GM19328 (cell line): Measurements from ENCODE around the gene ATP8A1.
A peak's percentile ranks its signal among the peaks of the same experiment; 100 is the strongest.
"Not testable (repeated sequence)": the region's sequence is repeated elsewhere in the genome, so short reads cannot be mapped to it uniquely, and the experiment has no call there.

Experiments
- ATAC-seq: cut with Tn5 transposase; IDR thresholded peaks from one replicate; pipeline ENCODE4 v1.9.1; 2021; ENCODE audit warnings: mild to moderate bottlenecking, moderate library complexity; ENCODE audit not compliant: unreplicated experiment

The ATP8A1 gene

DNA sequence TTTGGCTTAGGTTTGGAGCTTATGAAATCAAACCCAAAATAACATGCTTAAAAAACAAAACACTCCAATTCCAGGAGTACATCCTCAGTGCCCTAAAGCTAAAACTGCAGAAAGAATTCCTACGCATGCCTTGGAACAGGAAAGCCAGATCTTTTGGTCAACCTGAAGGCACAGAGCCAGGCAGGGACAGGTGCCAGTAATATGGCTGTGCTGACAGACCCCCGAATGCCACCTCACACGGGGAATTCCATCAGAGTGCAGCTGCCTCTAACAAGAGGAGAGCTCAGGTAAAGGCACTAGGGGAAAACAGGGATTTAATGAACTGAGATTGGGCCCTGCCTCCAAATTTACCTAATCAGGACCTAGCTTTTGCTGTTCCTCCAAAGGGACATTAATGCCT lies 182.5 kb downstream of the ATP8A1 start:
- ATAC-seq: no peak

DNA sequence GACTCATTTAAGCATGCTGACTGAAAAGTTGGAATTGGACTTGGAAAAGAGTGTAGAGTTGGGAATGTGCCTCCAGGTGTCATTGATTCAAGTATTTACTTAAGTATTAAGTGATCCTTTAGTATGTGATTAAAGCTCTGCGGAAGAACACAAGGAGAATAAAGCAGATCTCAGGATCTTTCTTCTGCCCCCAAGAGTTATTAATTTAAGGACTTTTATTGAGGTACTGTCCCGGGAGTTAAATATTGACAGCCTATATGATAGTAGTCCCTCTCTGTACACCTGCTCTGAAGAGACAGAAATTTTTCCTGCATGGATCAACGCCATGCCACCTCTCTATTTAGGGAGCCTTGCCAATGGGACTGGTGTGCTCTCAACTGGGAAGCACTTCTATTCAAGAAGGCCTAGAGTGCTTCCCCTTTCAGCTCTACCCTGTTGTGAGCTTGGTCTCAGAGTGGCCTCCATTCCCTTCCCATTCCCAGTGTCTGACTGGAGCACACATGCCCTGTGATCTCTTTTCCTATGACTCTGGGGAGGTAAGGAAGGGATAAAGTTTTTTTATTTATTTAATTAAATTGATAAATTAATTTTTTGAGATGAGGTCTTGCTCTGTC lies 183.7 kb downstream of the ATP8A1 start:
- no peak for ATAC-seq

GRCh38 chr4:42471896-42472295 lies 185.0 kb downstream of the ATP8A1 start:
- ATAC-seq: no peak

- no peak for ATAC-seq
These were observed 186.9 kb downstream of the ATP8A1 start for GRCh38 chr4:42470023-42470422.

DNA sequence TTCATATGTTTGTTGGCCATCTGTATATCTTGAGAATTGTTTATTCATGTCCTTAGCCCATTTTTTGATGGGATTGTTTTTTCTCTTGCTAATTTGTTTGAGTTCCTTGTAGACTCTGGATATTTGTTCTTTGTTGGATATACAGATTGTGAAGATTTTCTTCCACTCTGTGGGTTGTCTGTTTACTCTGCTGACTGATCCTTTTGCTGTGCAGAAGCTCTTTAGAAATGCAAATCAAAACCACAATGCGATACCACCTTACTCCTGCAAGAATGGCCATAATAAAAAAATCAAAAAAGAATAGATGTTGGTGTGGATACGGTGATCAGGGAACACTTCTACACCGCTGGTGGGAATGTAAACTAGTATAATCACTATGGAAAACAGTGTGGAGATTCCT lies 189.1 kb downstream of the ATP8A1 start:
- not testable (repeated sequence) for ATAC-seq

GRCh38 chr4:42466273-42466844 lies 190.5 kb downstream of the ATP8A1 start:
- no peak for ATAC-seq

DNA sequence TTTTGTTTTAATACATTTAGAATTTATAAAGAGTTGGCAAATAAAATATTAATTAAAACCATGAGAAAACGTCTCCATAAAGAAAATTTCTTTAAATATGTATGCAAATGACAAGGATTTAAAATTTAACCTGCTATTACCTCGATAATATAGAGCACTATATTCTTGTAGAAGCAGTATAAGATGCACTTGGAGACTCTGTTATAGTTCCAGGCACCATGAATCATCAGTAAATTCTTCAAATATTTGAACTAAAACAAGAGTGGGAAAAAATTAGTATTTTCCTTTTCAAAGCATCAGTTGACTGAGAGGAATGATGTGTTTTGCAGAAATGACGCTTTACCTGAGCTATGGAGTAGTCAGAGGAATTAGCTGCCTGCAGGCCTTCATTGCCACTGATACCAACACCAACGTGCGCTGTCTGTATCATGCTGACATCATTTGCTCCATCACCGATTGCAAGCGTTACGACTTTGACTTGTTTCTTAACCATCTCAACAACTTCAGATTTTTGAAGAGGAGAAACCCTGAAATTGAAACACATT lies 192.3 kb downstream of the ATP8A1 start:
- ATAC-seq: no peak

- not testable (repeated sequence) for ATAC-seq
These were observed 195.7 kb downstream of the ATP8A1 start for GRCh38 chr4:42461216-42461615.

GRCh38 chr4:42460043-42460442 lies 196.9 kb downstream of the ATP8A1 start:
- ATAC-seq: peak; percentile 81

- no peak for ATAC-seq
These were observed 198.2 kb downstream of the ATP8A1 start for GRCh38 chr4:42458657-42459056.

- no peak for ATAC-seq
These were observed 202.0 kb downstream of the ATP8A1 start for GRCh38 chr4:42454755-42455420.

DNA sequence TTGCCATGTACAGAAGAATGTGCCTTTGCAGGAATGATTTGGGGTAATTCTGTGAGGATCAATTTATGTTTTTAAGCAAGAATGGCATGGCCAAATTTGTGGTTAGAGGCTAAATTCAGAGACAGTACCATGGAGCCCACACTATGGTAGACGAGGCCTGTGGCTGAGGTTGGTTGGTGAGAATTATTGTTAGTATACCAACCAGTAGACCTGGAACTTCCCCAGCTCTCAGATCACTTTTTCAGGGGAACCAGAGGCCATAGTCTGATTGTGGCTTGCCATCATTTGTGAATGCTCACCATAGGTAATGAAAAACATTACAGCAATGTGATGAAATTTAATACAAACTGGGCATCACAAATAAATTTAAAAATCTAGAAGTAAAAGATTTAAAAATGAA lies 203.3 kb downstream of the ATP8A1 start:
- no peak for ATAC-seq

DNA sequence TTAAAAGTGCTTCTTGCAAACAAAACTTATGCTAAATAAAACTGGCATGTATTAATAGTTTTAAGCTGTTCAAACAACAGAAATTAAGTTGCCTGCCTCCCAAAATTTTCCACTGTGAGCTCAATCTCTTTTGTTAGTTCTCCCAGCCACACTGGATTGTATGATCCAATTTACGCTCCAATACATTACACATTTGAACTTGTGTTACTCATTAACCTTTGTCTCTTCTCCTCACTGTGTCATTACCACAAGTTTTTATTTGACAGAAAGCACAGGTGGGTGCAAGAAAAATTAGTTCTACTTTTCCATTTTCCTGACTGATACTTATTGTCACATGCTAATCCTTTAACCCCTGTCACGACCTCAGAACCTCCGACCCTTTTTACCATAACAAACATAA lies 204.1 kb downstream of the ATP8A1 start:
- ATAC-seq: no peak

DNA sequence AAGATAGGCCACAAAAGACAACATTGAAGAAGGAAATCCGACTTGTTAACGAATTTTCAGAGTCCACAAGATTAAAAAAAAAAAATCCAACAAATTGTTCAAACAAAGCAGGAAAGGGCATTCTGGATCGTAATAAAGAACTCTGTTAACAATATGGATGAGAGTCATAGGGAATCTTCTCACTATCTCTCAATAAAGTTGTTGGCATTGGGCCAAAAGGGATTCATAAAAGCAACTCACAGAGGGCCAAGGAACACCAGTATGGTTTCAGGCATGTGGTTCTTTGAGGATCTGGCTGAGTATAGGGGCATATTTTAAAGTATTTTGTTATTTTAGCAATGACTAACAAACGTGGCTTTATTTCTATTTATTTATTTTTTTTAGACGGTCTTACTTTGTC lies 210.1 kb downstream of the ATP8A1 start:
- no peak for ATAC-seq

DNA sequence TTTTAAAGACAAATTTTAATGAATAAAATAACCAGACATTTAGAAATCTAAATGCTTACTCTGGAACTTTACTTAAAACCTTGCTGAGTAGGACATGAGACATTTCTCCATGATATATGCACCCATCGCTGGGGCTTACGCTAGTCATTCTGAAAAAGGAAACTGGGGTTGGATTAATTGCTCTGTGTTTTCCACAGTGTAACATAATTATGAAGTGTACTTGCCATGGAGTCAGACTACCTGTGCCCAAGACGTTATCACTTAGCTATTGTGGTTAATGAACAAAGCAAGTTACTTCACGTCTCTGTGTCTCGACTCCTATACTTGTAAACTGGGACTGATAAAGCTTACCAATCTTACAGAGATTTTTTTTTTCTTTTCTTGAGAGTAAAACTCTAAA lies 211.9 kb downstream of the ATP8A1 start:
- ATAC-seq: no peak

DNA sequence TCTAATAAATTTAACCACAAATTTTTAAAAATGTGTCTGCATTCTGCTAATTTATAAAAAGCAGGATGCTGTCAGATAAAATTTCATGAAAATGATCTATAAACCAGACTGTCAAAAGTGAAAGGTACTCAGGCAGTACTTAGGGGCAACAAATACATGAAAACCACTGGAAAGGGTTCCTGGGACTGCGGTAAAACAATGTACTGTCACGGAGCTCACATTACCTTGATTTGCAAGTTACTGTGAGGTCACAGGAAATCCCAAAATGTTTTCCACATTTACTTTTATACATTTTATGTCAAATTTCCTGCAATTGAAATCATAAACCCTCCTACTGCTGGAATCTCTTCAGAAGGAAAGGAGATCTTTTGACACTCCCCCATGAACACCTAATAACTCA lies 214.3 kb downstream of the ATP8A1 start:
- no peak for ATAC-seq

DNA sequence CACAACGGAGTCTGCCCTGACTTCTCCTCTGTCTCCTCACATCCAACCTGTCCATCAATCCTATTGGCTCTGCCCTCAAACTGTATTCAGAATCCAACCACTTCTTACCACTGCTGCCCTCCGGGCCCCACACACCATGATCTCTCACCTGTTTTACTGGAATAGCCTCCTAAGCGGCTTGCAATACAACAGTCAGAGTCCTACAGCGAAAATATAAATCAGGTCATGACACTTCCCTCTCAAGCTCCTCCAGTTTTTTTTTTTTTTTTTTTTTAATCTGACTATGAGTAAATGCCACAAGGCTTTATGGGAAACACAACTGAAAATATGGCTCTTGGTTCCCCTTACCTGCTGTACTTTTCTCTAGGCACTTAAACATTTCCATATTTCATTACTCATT lies 216.8 kb downstream of the ATP8A1 start:
- no peak for ATAC-seq

- no peak for ATAC-seq
These were observed 219.9 kb downstream of the ATP8A1 start for GRCh38 chr4:42436928-42437565.

GRCh38 chr4:42428036-42428435 lies 228.9 kb downstream of the ATP8A1 start:
- ATAC-seq: no peak

GRCh38 chr4:42425146-42426065 lies 231.5 kb downstream of the ATP8A1 start:
- ATAC-seq: no peak

- ATAC-seq: no peak
These were observed 236.8 kb downstream of the ATP8A1 start for GRCh38 chr4:42420140-42420539.
